HTR-8/SVneo (cell line): ENCODE data around the gene POU2AF3.
"Not testable (repeated sequence)": the region's sequence is repeated elsewhere in the genome, so short reads cannot be mapped to it uniquely, and the experiment has no call there.

Experiments used
- DNase-seq: peaks from one replicate; pipeline ENCODE4 v3.0.0; 2011; ENCODE audit warnings: low spot score, mixed read lengths; ENCODE audit not compliant: insufficient read length
- FAIRE-seq: peaks from 2 replicates; lab custom pipeline; 2011; peaks lifted over from hg19 to GRCh38; lab: Jason Lieb, UNC

Gene POU2AF3

DNA sequence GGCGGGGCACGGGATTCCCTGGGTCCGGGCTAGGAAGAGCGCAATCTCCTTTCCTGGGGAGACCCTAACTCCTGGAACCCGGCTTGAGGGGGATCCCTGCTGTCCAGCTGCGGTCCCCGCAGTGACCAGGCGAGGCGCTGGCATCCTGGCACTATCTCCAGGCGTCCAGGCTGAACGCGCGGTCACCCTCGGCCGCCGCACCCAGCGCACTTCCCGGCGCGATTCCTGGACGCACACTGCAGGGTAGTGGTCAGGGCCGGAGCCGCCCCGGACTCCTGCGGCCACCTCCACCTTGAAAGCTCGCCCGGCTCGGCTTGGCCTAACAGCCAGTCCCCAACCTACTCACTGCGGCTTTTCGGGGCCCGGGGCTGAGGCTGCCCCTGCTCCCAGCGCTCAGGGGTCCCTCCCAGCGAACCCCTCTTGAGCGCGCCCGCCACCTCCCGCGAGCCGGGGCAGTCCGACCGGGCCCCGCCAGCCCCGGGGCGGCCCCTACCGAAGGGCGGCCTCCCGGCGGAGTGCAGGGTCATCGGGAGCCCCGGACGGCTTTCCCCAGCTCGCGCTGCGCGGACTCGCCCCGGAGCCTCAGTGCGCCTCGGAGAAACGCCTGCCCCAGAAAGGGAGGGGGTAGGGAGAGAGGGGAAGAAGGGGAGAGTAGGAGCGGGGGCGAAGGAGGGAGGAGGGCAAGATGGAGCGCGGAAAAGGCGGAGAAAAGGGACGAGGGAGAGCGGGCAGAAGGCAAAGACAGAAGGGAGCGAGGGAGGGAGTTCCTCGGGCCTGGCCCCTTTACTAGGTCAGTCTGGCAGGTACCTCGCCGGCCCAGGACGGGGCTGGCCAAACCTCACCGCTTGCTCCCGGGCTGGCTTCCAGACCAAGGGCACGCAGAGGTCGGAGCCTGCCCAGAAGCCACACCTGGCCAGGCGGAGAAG is 1.0 kb downstream of the POU2AF3 start:
- FAIRE-seq, result peak; percentile 71
- peak; percentile 84 for DNase-seq

DNA sequence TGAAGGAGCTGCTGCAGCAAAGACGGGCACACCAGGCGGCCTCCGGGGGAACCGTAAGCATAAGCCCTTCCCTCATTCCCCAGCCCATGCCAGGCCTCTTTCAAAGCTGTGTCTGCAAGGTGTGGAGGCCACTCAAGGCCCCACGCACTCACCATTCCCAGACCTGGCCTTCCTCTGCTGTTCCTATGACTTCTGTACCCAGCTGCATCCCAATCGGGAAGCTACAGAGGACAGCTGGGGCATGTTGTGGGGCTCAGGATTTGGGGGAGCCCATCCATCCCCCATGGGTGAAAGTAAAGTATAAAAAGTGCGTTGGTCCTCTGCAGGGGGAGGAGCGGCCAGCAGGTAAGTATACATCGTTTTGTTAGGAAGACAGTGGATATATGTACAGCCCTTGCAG is 2.2 kb downstream of the POU2AF3 start:
- DNase-seq (no peak), FAIRE-seq (no peak)

DNA sequence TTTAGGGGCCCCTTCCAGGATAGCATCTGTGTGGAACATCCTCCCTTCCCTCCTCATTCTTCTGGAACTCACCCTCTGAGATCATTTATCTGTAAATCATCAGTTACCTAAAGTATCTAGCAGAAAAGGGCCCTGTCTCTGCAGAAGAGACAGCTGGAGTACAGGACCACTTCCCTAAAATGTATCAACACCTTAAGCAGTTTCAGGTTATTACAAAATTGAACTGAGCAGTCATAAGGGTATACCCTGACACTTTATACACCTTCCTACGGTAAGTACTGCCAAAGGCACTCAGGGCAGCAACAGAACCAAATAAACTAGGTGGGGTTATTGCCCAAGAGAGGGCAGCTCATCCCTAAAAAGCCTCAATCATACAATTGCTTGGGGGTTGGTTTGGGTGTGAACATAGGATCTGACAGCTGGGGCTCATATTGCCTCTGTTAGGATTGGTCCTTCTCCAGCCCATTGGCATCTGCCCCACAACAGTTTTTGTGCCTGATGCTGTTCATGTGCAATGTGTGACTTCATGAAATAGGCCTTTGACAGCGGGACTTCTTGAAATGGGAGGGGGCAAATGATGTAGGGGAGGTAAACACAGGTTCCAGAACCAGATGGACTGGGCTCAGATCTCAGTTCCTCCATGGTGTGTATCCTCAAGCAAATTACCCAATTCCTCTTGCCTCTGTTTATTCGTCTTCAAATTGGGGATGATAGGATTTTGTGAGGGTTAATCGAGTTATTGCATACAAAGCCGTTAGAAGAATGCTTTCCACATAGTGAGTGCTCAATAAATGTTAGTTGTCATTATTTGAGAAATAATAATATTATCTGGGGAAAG is 2.9 kb downstream of the POU2AF3 start:
- FAIRE-seq (no peak), DNase-seq (no peak)

DNA sequence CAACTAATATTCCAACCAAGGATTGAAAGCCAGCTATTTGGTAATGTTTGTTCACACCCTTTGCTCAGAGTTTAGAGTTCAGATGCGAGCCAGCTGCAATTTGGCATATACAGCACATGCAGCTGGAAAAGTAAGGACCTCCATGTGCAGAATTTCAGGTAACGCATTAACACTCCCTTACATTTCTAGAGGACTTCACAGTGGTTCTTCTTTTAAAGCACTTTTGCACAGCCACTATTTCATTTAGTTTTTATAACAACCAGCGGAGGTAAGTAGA is 3.4 kb downstream of the POU2AF3 start:
- DNase-seq, result no peak
- FAIRE-seq, result no peak

DNA sequence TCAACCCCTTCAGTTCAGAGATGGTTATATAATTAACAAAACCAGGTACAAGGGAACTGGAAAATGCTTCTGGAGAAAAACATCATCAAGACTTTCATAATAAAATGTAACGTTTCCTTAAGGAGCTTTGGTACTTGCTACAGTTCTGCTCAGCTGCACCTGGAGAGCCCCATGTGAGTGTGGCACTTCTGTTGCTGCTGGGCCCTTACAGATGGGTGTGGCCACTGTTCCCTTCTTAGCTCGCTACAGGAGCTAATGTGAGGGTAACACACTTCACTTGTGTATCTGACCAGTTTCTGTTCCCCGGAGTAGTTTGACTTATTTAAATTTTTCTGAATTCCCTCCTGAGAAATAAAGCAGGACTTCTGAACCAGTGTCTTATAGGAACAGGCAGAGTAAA is 4.0 kb downstream of the POU2AF3 start:
- FAIRE-seq (no peak), DNase-seq (no peak)

DNA sequence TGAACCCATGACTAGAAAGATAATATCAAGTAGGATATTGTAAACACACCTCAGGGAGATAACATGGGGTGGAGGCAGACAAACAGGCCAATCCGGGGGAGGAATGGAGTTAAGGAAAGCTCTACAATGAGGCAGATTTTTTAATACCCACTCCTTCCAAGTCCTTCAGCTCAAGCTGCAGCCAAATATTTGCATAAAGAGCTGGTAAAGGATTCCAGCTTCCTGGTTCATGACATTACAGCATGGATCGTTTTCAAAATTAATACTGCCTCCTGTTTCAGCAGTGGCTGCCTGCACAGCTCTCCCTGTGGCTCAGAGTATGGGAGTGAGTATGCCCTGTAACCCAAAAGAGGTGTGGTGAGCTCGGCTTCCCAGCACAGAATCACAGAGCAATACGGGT is 5.1 kb downstream of the POU2AF3 start:
- DNase-seq (no peak), FAIRE-seq (no peak)

DNA sequence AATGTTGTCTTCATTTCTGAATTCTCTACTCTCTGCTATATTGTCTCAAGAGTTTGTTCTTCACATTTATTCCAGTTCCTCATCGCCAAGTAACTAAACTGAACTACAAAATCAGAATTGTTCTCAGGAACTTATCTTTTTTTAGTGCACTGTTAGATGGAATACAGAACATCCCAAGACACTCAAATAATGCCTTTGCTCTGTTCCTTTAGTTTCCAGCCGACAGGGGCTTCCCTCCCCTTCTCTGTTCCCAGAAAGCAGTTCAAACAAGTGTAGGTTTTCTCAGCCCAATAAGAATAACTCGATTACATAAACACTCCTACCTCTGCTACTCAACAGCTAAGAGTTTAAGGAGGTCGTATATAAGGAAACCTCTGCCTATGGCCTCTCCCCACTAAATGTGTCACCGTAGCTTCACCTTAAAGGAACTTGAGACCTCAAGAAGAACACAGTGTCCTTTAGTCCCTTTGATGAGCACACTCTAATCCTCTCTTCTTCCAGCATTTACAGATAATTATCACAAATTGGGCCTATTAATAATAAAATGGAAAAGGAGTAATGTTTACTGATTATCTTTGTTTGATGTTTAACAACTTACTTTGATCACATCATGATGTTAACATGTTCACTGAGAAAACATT is 6.9 kb downstream of the POU2AF3 start:
- FAIRE-seq (no peak), DNase-seq (no peak)

DNA sequence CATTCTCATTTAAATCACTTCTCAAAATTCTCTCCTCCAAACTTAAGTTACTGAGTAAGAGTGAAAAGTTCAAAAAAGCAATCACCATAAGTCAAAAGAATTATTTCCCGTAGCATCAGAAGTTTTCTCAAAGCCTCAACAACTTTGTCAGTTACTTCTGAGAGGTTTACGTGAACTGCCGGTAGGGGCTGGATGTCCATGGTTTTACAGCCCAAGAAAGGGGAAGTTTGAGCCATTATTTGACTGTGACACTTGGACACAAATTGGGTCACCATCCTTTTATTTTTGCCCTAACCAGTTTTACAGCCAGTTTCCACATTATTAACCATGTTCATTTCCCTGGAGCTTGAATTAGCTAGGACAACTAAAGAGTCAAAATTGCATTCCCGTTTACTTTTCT is 7.5 kb downstream of the POU2AF3 start:
- FAIRE-seq (no peak), DNase-seq (no peak)

DNA sequence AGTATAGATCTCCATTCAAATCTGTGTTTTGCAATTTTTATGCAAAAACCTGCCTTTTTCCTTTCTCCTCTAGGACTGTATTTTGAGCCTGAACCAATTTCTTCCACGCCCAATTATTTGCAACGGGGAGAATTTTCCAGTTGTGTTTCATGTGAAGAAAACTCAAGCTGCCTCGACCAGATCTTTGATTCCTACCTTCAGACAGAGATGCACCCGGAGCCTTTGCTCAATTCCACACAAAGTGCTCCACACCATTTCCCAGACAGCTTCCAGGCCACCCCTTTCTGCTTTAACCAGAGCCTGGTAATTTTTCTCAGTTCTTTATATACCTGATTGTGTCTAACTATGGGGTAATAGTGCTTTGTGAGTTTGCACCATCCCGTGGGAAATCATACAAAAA is 8.0 kb downstream of the POU2AF3 start:
- FAIRE-seq (no peak), DNase-seq (no peak)

DNA sequence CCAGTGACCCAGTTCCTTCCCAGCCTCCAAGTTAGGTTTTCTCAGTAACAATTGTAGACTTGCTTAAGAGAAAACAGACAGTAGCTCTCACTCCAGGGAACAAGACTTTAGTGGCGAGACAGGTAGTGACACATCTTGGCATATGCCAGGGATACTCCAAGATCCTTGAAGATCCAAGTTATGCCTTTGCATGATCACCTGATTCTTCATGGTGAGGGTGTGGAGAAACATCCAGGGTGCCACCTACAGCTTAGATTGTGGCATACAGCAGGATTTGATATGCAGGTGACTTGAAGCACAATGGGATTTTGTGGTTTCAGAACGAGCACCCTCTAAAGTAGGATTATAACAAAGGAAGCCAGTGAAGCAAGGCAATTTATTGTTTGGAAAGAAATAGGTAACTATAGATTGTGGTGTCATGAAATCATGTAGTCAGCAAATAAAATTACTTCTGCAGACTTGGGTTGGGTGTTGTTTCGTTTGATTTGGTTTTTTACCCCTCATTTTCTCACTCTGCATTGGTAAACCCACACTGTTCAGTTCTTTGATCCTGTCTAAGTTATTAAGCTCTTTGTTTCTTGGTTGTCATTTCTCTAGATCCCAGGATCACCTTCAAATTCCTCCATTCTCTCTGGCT is 9.2 kb downstream of the POU2AF3 start:
- FAIRE-seq, result no peak
- no peak for DNase-seq

DNA sequence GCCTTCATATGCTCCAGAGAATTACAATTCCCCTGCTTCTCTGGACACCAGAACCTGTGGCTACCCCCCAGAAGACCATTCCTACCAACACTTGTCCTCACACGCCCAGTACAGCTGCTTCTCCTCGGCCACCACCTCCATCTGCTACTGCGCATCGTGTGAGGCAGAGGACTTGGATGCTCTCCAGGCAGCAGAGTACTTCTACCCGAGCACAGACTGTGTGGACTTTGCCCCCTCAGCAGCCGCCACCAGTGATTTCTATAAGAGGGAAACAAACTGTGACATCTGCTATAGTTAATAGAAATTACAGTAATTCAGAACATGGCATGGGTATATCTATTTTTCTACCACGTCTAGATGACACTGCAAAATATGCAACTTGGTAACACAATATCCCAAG is 9.8 kb downstream of the POU2AF3 start:
- DNase-seq (no peak), FAIRE-seq (no peak)

DNA sequence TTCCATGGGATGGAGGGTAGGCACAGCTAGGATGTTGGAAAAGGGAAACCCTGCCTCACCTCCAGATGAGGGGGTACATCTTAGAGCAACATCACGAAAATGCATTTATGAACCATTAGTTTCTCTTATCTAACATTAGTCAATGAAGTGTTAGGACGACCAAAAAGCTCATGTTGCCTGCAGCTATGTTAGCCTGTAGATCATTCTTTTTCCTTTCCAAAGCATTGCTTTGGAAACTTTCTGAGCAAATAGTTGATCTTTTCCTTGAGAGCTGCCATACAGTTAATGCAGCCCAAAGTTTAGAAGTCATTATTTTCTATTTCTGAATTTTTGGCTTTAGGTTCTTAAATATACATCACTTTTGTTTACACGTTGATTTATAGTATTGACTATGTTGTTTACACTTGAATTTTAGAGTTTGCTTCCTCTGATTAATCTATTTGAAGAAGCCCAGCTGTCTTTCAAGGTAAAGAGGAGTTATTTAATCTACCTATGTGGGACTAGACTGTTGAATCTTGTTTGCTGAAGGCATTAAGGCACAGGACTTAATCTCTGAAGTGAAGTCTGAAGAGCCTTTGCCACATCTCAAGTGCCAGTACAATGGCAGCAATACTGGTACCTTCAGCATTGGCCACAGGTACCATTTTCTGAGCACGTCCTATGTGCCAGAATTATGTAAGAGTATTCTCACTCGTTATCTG is 11.0 kb downstream of the POU2AF3 start:
- FAIRE-seq (no peak), DNase-seq (no peak)

DNA sequence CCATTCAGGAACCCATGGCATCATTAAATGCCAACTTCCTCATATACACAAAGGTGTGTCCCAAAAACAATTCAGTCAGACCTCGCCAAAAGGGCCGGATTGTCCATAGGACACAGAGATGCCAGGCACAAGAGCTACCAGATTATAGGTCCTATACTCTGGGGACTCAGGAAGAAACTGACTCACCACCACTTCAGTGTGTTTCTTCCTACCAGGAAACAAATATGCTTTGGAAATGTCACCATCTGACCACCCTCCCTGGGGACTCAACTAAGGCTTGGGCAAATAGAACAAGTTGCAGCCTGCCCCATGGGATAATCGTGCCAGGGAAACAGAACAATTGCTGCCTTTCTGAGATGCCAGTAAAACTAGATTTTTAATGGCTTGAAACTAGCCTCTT is 11.7 kb downstream of the POU2AF3 start:
- DNase-seq (no peak), FAIRE-seq (no peak)

DNA sequence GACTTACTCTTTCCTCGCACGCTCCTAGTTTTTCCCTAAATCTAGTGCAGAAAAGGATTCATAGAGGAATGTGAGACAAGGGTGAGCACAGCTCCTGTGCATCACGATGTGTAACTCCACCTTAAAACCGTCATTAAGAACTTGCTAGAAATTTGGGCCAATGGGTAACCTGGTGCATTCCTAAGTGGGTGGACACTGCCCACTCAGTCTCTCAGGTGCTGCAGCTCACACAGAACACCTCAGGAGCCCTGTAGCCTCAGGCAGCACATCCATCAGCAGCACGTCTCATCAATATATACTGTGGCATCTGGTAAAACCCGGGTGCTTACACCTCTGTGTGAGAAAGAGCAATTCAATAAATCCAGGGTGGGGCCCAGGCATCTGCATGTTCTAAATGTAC is 12.4 kb downstream of the POU2AF3 start:
- DNase-seq (no peak), FAIRE-seq (no peak)

DNA sequence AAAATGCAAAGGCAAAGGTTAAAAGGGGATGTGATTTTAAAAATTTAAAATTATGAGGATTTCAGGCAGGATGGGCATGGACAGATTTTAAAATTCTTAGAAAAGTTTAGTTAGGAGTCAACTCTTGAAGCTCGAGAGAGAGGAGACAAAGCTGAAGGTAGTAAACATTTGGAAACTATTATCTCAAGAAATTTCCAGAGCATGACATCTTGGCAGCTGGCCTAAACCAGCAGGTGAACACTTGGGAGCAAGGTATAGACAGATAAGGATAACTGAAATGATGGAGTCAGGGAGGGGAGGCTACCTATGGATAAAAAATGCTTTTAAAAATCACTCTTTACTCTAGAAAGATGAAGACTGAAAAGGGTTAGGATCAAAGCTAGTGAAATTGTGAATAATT is 13.7 kb downstream of the POU2AF3 start:
- FAIRE-seq, result no peak
- no peak for DNase-seq

DNA sequence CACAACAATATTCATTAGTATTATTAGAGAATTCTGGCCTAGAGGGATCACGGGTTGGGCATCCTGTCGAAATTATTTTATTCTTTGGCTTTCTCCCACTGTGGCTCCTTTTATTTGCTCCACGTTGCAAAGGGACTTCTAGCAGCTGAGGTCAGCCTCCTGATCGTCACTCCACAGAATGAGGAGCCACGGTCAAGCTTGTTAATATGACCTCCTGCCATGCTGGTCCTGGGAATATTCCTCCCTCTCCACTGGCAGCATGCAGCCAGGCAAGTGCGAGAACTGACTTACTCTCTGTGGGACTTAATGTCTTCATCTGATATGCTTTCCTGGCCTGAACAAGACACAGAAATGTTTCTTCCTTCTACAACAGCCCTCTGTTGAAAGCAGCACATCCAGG is 20.9 kb downstream of the POU2AF3 start:
- FAIRE-seq, result no peak
- DNase-seq, result no peak

DNA sequence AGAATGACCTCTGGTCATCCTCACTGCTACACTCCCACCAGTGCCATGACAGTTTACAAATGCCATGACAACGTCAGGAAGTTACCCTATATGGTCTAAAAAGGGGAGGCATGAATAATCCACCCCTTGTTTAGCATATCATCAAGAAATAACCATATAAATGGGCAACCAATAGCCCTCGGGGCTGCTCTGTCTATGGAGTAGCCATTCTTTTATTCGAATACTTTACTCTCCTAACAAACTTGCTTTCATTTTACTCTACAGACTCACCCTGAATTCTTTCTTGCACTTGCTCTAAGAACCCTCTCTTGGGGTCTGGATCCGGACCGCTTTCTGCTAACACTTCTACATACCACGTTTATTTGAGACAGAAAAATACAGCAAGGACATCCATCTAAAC is 21.9 kb downstream of the POU2AF3 start:
- FAIRE-seq, DNase-seq: not testable (repeated sequence)

DNA sequence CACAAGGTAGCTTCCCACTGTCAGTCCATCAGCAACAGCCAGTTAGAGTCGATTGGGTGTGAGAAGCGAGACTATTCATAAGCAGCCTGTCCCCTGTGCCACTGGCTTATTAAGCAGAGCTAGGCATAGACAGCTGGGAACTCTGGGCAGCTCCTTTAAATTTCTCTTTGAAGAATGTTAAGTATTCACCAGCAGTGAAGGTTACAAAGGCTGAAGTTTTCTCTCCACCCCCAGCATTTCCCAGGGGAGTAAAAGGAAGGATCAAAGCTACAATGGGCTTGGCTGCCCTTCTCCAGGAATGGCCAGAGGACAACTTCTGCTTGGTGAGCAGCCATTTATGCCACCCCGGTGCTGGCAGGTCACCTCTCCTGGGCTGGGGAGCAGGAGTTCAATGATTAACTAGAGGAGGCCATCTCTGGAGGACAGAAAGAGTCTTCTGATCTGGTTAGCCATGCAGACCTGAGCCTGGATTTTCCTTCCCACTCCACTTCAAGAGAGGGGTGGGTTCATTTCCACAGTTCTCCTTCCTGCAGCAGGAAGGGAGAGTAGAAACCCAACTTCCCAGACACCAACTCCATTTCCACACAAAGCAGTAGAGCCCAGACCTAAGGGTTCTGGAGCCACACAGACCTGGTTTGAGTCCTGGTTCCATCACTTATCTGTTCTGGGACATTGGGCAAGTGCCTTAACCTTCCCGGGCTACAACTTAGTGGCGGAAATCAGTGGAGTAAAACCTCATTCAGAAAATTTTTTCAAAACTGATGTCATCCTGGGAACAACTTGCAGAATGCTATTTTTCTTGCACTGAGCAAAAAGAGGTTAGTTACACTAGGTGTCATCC is 22.6 kb downstream of the POU2AF3 start:
- FAIRE-seq, result no peak
- no peak for DNase-seq

DNA sequence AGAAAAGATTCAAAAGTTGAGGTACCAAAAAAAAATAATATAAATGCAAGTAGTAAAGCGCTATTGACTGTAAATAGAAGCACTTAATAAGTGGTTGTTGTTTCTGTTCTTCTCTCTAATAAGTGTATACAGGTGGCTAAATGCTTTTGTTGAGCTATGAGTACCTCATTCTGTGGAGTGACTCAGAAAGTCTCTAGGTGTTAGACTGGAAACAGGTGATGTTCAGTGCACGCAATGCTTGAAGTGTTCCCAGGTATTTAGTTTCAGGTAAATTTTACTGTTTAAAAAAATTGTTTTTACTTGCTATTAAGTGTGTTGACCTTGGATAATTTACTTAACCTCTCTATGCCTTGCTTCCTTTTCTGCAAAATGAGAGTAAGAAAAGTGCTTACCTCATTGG is 24.2 kb downstream of the POU2AF3 start:
- DNase-seq, result no peak
- FAIRE-seq, result no peak
